GM19035 (cell line): Measurements from ENCODE around the gene RB1.

Experiments used
- ATAC-seq: cut with Tn5 transposase; IDR thresholded peaks from one replicate; pipeline ENCODE4 v1.9.1; 2021; ENCODE audit not compliant: unreplicated experiment

The RB1 gene

DNA sequence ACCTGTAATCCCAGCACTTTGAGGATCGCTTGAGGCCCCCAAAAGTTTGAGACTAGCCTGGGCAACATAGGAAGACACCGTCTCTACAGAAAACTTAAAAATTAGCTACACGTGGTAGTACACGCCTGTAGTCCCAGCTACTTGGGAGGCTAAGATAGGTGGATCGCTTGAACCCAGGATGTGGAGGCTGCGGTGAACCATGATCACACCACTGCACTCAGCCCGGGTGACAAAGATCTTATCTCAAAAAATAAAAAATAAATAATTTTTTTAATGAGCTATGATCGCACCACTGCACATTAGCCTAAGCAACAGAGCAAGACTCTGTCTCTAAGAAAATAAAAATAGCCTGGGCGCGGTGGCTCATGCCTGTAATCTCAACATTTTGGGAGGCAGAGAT lies 222.7 kb downstream of the RB1 start:
- no peak for ATAC-seq

DNA sequence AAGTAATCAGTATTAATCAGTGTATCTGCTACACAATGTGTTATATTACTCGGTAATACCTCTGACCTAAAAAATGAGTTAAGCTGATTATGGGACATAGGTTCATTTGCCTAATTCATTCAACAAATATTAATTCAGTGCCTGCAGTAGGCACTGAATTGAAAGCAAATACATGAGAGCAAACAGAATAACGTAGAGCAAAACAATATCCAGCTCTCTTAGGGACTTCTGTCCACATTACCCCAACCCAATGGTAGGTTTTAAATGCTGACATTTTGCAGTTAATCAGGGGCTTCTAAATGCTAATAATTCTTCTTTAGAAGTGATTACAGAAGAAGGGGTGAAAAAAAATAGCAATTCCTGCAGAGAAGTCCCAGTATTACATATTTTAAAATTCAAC lies 224.4 kb downstream of the RB1 start:
- ATAC-seq, result no peak

- ATAC-seq, result no peak
Observed at GRCh38 chr13:48528720-48529119, 225.2 kb downstream of the RB1 start.

GRCh38 chr13:48530833-48531232 lies 227.3 kb downstream of the RB1 start:
- no peak for ATAC-seq
